H1 (cell line): ENCODE results near the gene OR2T27. TPM values are rescaled to one million over a fixed set of nuclear protein-coding genes. Genes with fewer than 3 reads are reported as not detected.

Experiments
- CTCF ChIA-PET: fragments of 300-600 bp; sonication (Branson Sonifier 250); formaldehyde crosslinking; loops from one replicate; lab custom pipeline; 2021; ENCODE audit not compliant: partially characterized antibody; lab: Charles Lee
- POLR2A ChIA-PET: fragments of 300-600 bp; sonication (Branson Sonifier 250); formaldehyde crosslinking; loops from one replicate; lab custom pipeline; 2021; ENCODE audit warnings: inconsistent platforms; ENCODE audit not compliant: partially characterized antibody; lab: Charles Lee
- DNase-seq, 2 experiments: peaks; one replicate each; pipeline versions ENCODE4 v3.0.0 to v3.0.0-alpha.2; 2010 to 2022; ENCODE audit warnings: low spot score in 2 of 2, low read depth in 1 of 2, mixed read lengths in 1 of 2
- FAIRE-seq: peaks from 2 replicates; lab custom pipeline; 2011; peaks lifted over from hg19 to GRCh38; lab: Jason Lieb, UNC
- H2AFZ ChIP-seq: 2 replicates; pipeline ENCODE4 v1.8.1; 2012; ENCODE audit warnings: low read length, inconsistent platforms
- H2AK5ac ChIP-seq: 2 replicates; pipeline ENCODE4 v1.6.1; 2013; ENCODE audit warnings: low read depth, low read length
- H2BK120ac ChIP-seq: replicated peaks from 2 replicates; pipeline ENCODE3; 2013; ENCODE audit warnings: low read depth, low read length, inconsistent platforms
- H2BK12ac ChIP-seq: 2 replicates; pipeline ENCODE4 v1.6.1; 2013; ENCODE audit warnings: low read depth, low read length
- H2BK15ac ChIP-seq: 2 replicates; pipeline ENCODE4 v1.6.1; 2013; ENCODE audit warnings: low read length
- H2BK20ac ChIP-seq: 2 replicates; pipeline ENCODE4 v1.6.1; 2013; ENCODE audit warnings: low read length
- H2BK5ac ChIP-seq: 2 replicates; pipeline ENCODE4 v1.6.1; 2013; ENCODE audit warnings: low read depth, low read length
- H3K14ac ChIP-seq: 2 replicates; pipeline ENCODE4 v1.6.1; 2013; ENCODE audit warnings: inconsistent platforms; ENCODE audit not compliant: insufficient read length
- H3K18ac ChIP-seq: 2 replicates; pipeline ENCODE4 v1.6.1; 2013; ENCODE audit warnings: low read length; ENCODE audit errors: extremely low read depth
- H3K23ac ChIP-seq: 2 replicates; pipeline ENCODE4 v1.6.1; 2013; ENCODE audit warnings: inconsistent platforms; ENCODE audit not compliant: insufficient read length
- H3K23me2 ChIP-seq: 2 replicates; pipeline ENCODE4 v1.6.1; 2013; ENCODE audit warnings: low read depth, low read length
- H3K27ac ChIP-seq: 2 replicates; pipeline ENCODE4 v1.6.1; 2011; ENCODE audit warnings: low read depth, low read length, inconsistent platforms
- H3K27me3 ChIP-seq, 4 experiments: replicated peaks in 1 of 4; 1 replicate in 1 of 4; 2 replicates in 3 of 4; pipeline versions ENCODE4 v1.6.1 to v1.8.1; 2011 to 2013; ENCODE audit warnings: low read length in 3 of 4, mild to moderate bottlenecking in 3 of 4, inconsistent platforms in 2 of 4, mixed read lengths in 2 of 4, moderate library complexity in 1 of 4; ENCODE audit not compliant: control insufficient read depth in 3 of 4, insufficient read depth in 3 of 4; ENCODE audit errors: extremely low read depth in 1 of 4
- H3K36me3 ChIP-seq, 4 experiments: 2 replicates each; pipeline versions ENCODE4 v1.6.1 to v1.8.1; 2011 to 2013; ENCODE audit warnings: mild to moderate bottlenecking in 4 of 4, low read length in 3 of 4, moderate library complexity in 2 of 4, control low read depth in 1 of 4, inconsistent platforms in 1 of 4; ENCODE audit not compliant: insufficient read depth in 4 of 4, control insufficient read depth in 2 of 4
- H3K4ac ChIP-seq: replicated peaks from 2 replicates; pipeline ENCODE3; 2013; ENCODE audit warnings: low read length, low read depth, mixed read lengths, inconsistent platforms; ENCODE audit not compliant: insufficient read length
- H3K4me1 ChIP-seq, 4 experiments: replicated peaks in 1 of 4; 1 replicate in 1 of 4; 2 replicates in 3 of 4; pipeline versions ENCODE4 v1.6.1 to v1.8.1; 2011 to 2013; ENCODE audit warnings: low read length in 3 of 4, inconsistent platforms in 2 of 4, mixed read lengths in 1 of 4; ENCODE audit not compliant: insufficient read depth in 4 of 4, control insufficient read depth in 3 of 4
- H3K4me2 ChIP-seq, 2 experiments: 2 replicates each; pipeline versions ENCODE4 v1.6.1 to v1.8.1; 2011 to 2013; ENCODE audit warnings: low read depth in 2 of 2, low read length in 2 of 2, control low read depth in 1 of 2, inconsistent platforms in 1 of 2, mild to moderate bottlenecking in 1 of 2; ENCODE audit not compliant: insufficient read depth in 1 of 2
- H3K4me3 ChIP-seq, 4 experiments: fragments of 200-600, 300-600 bp in 1 of 4; sonication (generic), shearing (Covaris generic), sonication (Bioruptor Twin) in 1 of 4; 2 replicates each; pipeline versions ENCODE4 v1.5.1 to v1.8.1; 2011 to 2016; ENCODE audit warnings: low read length in 4 of 4, low read depth in 3 of 4, control low read depth in 2 of 4, inconsistent platforms in 2 of 4, mild to moderate bottlenecking in 2 of 4, mixed read lengths in 1 of 4, moderate library complexity in 1 of 4; ENCODE audit not compliant: insufficient read depth in 2 of 4; ENCODE audit errors: extremely low read depth in 1 of 4
- H3K56ac ChIP-seq: replicated peaks from 2 replicates; pipeline ENCODE3; 2013; ENCODE audit warnings: low read depth, mild to moderate bottlenecking, mixed read lengths, low read length, inconsistent platforms; ENCODE audit not compliant: insufficient read length
- H3K79me1 ChIP-seq: 2 replicates; pipeline ENCODE4 v1.6.1; 2013; ENCODE audit warnings: low read depth, low read length, control low read depth
- H3K79me2 ChIP-seq, 2 experiments: 2 replicates each; pipeline versions ENCODE4 v1.6.1 to v1.8.1; 2012 to 2013; ENCODE audit warnings: low read length in 2 of 2, mild to moderate bottlenecking in 2 of 2, inconsistent platforms in 1 of 2; ENCODE audit not compliant: insufficient read depth in 2 of 2, control insufficient read depth in 1 of 2
- H3K9ac ChIP-seq, 4 experiments: replicated peaks in 1 of 4; 1 replicate in 1 of 4; 2 replicates in 3 of 4; pipeline versions ENCODE4 v1.6.1 to v1.8.1; 2011 to 2013; ENCODE audit warnings: low read depth in 3 of 4, low read length in 3 of 4, control low read depth in 2 of 4, mild to moderate bottlenecking in 2 of 4, moderate library complexity in 2 of 4, inconsistent platforms in 1 of 4; ENCODE audit errors: extremely low read depth in 1 of 4
- H3K9me3 ChIP-seq, 2 experiments: 2 replicates each; pipeline versions ENCODE4 v1.6.1 to v1.8.1; 2012 to 2013; ENCODE audit warnings: mild to moderate bottlenecking in 2 of 2, moderate library complexity in 2 of 2, control low read depth in 1 of 2, inconsistent platforms in 1 of 2, low read depth in 1 of 2, low read length in 1 of 2, mixed read lengths in 1 of 2; ENCODE audit not compliant: insufficient read depth in 2 of 2
- H4K20me1 ChIP-seq, 2 experiments: replicated peaks in 1 of 2; 2 replicates each; pipeline versions ENCODE3 to v1.8.1; 2011 to 2013; ENCODE audit warnings: inconsistent platforms in 2 of 2, low read length in 2 of 2, mild to moderate bottlenecking in 1 of 2; ENCODE audit not compliant: insufficient read depth in 2 of 2, control insufficient read depth in 1 of 2
- H4K5ac ChIP-seq: 2 replicates; pipeline ENCODE4 v1.6.1; 2013; ENCODE audit warnings: low read length, low read depth, mixed read lengths, inconsistent platforms; ENCODE audit not compliant: insufficient read length
- H4K8ac ChIP-seq: 2 replicates; pipeline ENCODE4 v1.8.0; 2013; ENCODE audit warnings: mild to moderate bottlenecking, moderate library complexity, low read length, inconsistent platforms; ENCODE audit not compliant: insufficient read depth; ENCODE audit errors: extremely low read depth
- H4K91ac ChIP-seq: replicated peaks from 2 replicates; pipeline ENCODE3; 2013; ENCODE audit warnings: low read length, mixed read lengths, inconsistent platforms; ENCODE audit not compliant: insufficient read length
- ATF2 ChIP-seq: IDR thresholded peaks from 2 replicates; pipeline ENCODE4 v1.6.1; 2012; ENCODE audit warnings: low read length, inconsistent platforms
- BACH1 ChIP-seq: IDR thresholded peaks from 2 replicates; pipeline ENCODE4 v1.6.1; 2012; ENCODE audit warnings: low read length, improper control_type of control experiment
- BCL11A ChIP-seq, 2 experiments: IDR thresholded peaks; one replicate each; pipeline ENCODE4 v1.6.1; 2011; ENCODE audit warnings: low read depth in 2 of 2, low read length in 2 of 2, mild to moderate bottlenecking in 2 of 2
- E2F6 ChIP-seq: IDR thresholded peaks from 2 replicates; pipeline ENCODE4 v1.6.1; 2012; ENCODE audit warnings: inconsistent platforms
- HDAC2 ChIP-seq, 2 experiments: fragments of 300-600 bp in 1 of 2; sonication (generic) in 1 of 2; IDR thresholded peaks; 2 replicates each; pipeline ENCODE4 v1.6.1; 2011 to 2012; ENCODE audit warnings: low read depth in 2 of 2, low read length in 2 of 2, mild to moderate bottlenecking in 2 of 2, moderate library complexity in 2 of 2, borderline replicate concordance in 1 of 2, inconsistent platforms in 1 of 2
- JUND ChIP-seq: IDR thresholded peaks from 2 replicates; pipeline ENCODE4 v1.6.1; 2011; ENCODE audit warnings: mild to moderate bottlenecking, improper control_type of control experiment, low read length
- KDM1A ChIP-seq: fragments of 200-600, 300-600 bp; sonication (generic); IDR thresholded peaks from 2 replicates; pipeline ENCODE4 v1.7.1; 2016; ENCODE audit warnings: mild to moderate bottlenecking, low read length, borderline replicate concordance
- KDM5A ChIP-seq: fragments of 200-600 bp; IDR thresholded peaks from 2 replicates; pipeline ENCODE4 v1.7.1; 2012; ENCODE audit warnings: mild to moderate bottlenecking, low read length, inconsistent platforms, mixed read lengths
- SIX5 ChIP-seq: IDR thresholded peaks from 2 replicates; pipeline ENCODE4 v1.6.1; 2011; ENCODE audit warnings: mild to moderate bottlenecking, low read depth, low read length
- SUZ12 ChIP-seq: fragments of 200-600 bp; sonication (generic); IDR thresholded peaks from 2 replicates; pipeline ENCODE4 v1.6.1; 2012; ENCODE audit warnings: mild to moderate bottlenecking, inconsistent platforms, low read length, moderate library complexity, mixed read lengths
- TEAD4 ChIP-seq: IDR thresholded peaks from 2 replicates; pipeline ENCODE4 v1.6.1; 2012; ENCODE audit warnings: low read depth, low read length, inconsistent platforms, mixed read lengths
- WGBS, 2 experiments: shearing (Covaris generic) in 1 of 2; methylation state at CpG; one replicate each; pipeline versions ENCODE4 v1.1.6 to v1.1.7; 2013 to 2015; ENCODE audit warnings: low lambda C conversion rate in 2 of 2, mixed read lengths in 2 of 2, inconsistent platforms in 1 of 2, low coverage in 1 of 2, missing lambda C conversion rate in 1 of 2; ENCODE audit not compliant: insufficient replicate concordance in 2 of 2, insufficient coverage in 1 of 2, insufficient read length in 1 of 2; ENCODE audit errors: extremely low coverage in 1 of 2, missing lambda C conversion rate in 1 of 2; 5-methylcytosine and 5-hydroxymethylcytosine counted together
- polyA plus RNA-seq, 7 experiments: library from polyadenylated mRNA; depleted of rRNA in 3 of 7; stranded (reverse) in 5 of 7; unstranded in 2 of 7; fragments of >200 nt in 5 of 7; fragments of 200-250 nt in 2 of 7; gene quantifications; 1 replicate in 5 of 7; 2 replicates in 1 of 7; 4 replicates in 1 of 7; pipeline versions ENCODE4 v1.2.1 to v1.2.3, GENCODE V29; 2011 to 2013; ENCODE audit warnings: missing spikeins in 2 of 7, mixed read lengths in 2 of 7
- total RNA-seq: library from RNA; stranded (reverse); fragmentation: NEBNext Ultra II Directional; extraction: Animal tissue kit (Norgen Biotek cat#: 25700); gene quantifications from 2 replicates; pipeline ENCODE4 v1.2.1, GENCODE V29; 2021

The OR2T27 gene
- total and polyA plus RNA-seq, 2 of the 8 experiments (the other 6 are each of a cell fraction or from before 2014, with no cell fraction given): not detected

DNA sequence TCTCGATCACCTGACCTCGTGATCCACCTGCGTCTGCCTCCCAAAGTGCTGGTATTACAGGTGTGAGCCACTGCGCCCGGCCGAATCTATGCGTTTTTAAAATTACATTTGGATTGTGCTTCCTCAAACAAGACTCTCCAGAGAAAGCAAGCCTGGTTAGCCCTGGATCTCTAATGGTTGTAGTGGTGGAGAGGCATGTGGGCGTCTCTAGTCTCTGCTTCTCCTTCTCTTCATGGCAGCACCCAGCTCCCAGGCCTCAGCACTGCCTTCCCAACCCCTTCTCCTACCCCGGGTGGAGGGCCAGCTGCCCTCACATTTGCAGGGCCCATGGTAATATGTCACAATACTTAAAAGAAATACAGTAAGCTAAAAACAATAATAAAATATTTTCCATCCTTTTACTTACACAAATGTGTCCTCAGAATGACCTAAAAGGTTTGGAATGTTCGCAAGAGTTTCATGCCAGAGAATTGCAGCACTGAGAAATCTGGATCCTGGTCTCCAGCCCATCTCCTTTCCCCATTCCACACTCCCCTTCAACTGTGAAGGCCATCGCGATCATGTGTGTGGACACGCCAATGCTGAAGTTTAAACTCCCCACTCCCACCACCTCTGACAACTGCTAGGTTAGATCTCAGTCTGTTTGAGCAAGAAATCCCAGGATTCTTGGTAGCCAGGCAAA is 40.3 kb upstream of the OR2T27 start:
- Histone ChIP-seq H2BK12ac (no peak overlapping the region), H2BK120ac (no peak overlapping the region), H3K23me2 (no peaks in the 10 kb centered on the region), H3K4ac (no peak overlapping the region), H3K79me1 (no peaks in the 10 kb centered on the region), H4K5ac (no peak overlapping the region), H2BK5ac (no peak overlapping the region), H3K14ac (no peak overlapping the region), H2AK5ac (no peak overlapping the region), H2BK20ac (no peak overlapping the region), H4K8ac (no peak overlapping the region), H2BK15ac (no peak overlapping the region), H3K9ac (no peak overlapping the region), H3K9me3 (peaks cover 66 to 79% of the 10 kb centered on the region in 2 experiments), H3K4me1 (no peaks in the 10 kb centered on the region), H4K91ac (no peak overlapping the region), H3K4me3 (no peak overlapping the region), H2AFZ (no peak overlapping the region), H3K36me3 (no peaks in the 10 kb centered on the region; a peak in 1 of 8 replicates), H3K18ac (no peak overlapping the region), H3K4me2 (no peak overlapping the region), H3K23ac (no peak overlapping the region), H3K27me3 (no peaks in the 10 kb centered on the region), H3K79me2 (no peaks in the 10 kb centered on the region), H4K20me1 (no peaks in the 10 kb centered on the region), H3K56ac (no peak overlapping the region), H3K27ac (no peak overlapping the region)
- DNase-seq (no peak), FAIRE-seq (no peak)
- ChIA-PET POLR2A (no interaction called here), CTCF (interaction anchor here (1.3 kb wide), 1 partner anchor 21 kb away, joined by 3 read pairs; no protein-coding TSS in a partner anchor)
- 90% methylated on average over 13 of the region's 13 CpGs; no CpG with 5 or more reads in 1 of the 2 experiments for WGBS, 2 experiments
- TF ChIP-seq BCL11A (IDR thresholded peaks at IDR 0.05; ENCODE audit: low read depth in 2 of 2, low read length in 2 of 2): no peak
- TF ChIP-seq TEAD4: no peak
- no peak for TF ChIP-seq HDAC2 (IDR thresholded peaks at IDR 0.05; ENCODE audit: borderline replicate concordance in 1 of 2, low read depth in 2 of 2, low read length in 2 of 2)
- no peak for TF ChIP-seq KDM1A
- no peak for TF ChIP-seq KDM5A
- TF ChIP-seq BACH1: no peak
- TF ChIP-seq ATF2: no peak
- TF ChIP-seq SIX5: no peak
- TF ChIP-seq E2F6: no peak
- TF ChIP-seq SUZ12: no peak
- TF ChIP-seq JUND: no peak
